SU-DHL-6 (cell line): ENCODE results near the gene HSP90AB1.

Source experiments
- H2AFZ ChIP-seq: fragments of 200-600 bp; sonication (generic); 2 replicates; pipeline ENCODE4 v1.6.1; 2014; ENCODE audit warnings: low read depth, mild to moderate bottlenecking, moderate library complexity, mixed read lengths, antibody characterized with exemption, low read length; ENCODE audit not compliant: severe bottlenecking
- H3F3A ChIP-seq: fragments of 200-600 bp; shearing (Covaris generic); 2 replicates; pipeline ENCODE4 v1.6.0; 2016; ENCODE audit warnings: antibody characterized with exemption, mild to moderate bottlenecking; ENCODE audit not compliant: insufficient read depth
- H3K27ac ChIP-seq: fragments of 200-600 bp; sonication (generic); 2 replicates; pipeline ENCODE4 v1.5.1; 2016; ENCODE audit warnings: low read depth, mild to moderate bottlenecking, low read length, moderate library complexity, mixed read lengths
- H3K27me3 ChIP-seq: fragments of 200-600 bp; sonication (generic), shearing (Covaris generic); 2 replicates; pipeline ENCODE4 v1.6.0; 2014; ENCODE audit warnings: mild to moderate bottlenecking, low read length
- H3K36me3 ChIP-seq: fragments of 200-600 bp; sonication (generic); 2 replicates; pipeline ENCODE4 v1.6.1; 2014; ENCODE audit warnings: mild to moderate bottlenecking, low read length, mixed read lengths
- H3K4me2 ChIP-seq: fragments of 300-600, 200-600 bp; shearing (Covaris generic), sonication (generic); 2 replicates; pipeline ENCODE4 v1.6.0; 2014; ENCODE audit warnings: low read length, low read depth, mild to moderate bottlenecking; ENCODE audit not compliant: poor library complexity, severe bottlenecking
- H3K4me3 ChIP-seq: fragments of 200-600 bp; sonication (generic); 2 replicates; pipeline ENCODE4 v1.5.1; 2014; ENCODE audit warnings: antibody characterized with exemption, low read length, mild to moderate bottlenecking, mixed read lengths; ENCODE audit not compliant: insufficient read depth, poor library complexity, severe bottlenecking
- H3K79me2 ChIP-seq: fragments of 200-600 bp; sonication (generic); 2 replicates; pipeline ENCODE4 v1.6.1; 2014; ENCODE audit warnings: mild to moderate bottlenecking, low read length, moderate library complexity; ENCODE audit not compliant: insufficient read depth
- H3K9ac ChIP-seq: fragments of 200-600 bp; sonication (generic); 2 replicates; pipeline ENCODE4 v1.7.0; 2014; ENCODE audit warnings: mild to moderate bottlenecking, low read length
- H3K9me2 ChIP-seq: fragments of 200-600 bp; sonication (generic); replicated peaks from 2 replicates; pipeline ENCODE4 v1.6.1; 2014; ENCODE audit warnings: low read length; ENCODE audit not compliant: insufficient read depth
- H3K9me3 ChIP-seq: fragments of 200-600 bp; sonication (generic); 2 replicates; pipeline ENCODE4 v1.6.1; 2014; ENCODE audit warnings: low read length, mixed read lengths; ENCODE audit not compliant: insufficient read depth
- H4K20me1 ChIP-seq: fragments of 200-600 bp; sonication (generic); 2 replicates; pipeline ENCODE4 v1.6.1; 2014; ENCODE audit warnings: low read depth, mild to moderate bottlenecking, antibody characterized with exemption, low read length, moderate library complexity, mixed read lengths
- CTCF ChIP-seq: fragments of 200-600 bp; sonication (generic); IDR thresholded peaks from one replicate; pipeline ENCODE4 v1.5.1; 2017; ENCODE audit warnings: antibody characterized with exemption, mild to moderate bottlenecking, low read length, moderate library complexity; ENCODE audit not compliant: insufficient read depth, poor library complexity, severe bottlenecking
- EZH2phosphoT487 ChIP-seq: fragments of 200-600 bp; sonication (generic), shearing (Covaris generic); conservative IDR thresholded peaks from 2 replicates; pipeline ENCODE4 v1.6.1; 2018; ENCODE audit warnings: mild to moderate bottlenecking, antibody characterized with exemption, low read length, moderate library complexity, mixed read lengths

Gene HSP90AB1

GRCh38 chr6:44202972-44203750, 43.7 kb upstream of the HSP90AB1 start:
- no peak overlapping the region for H2AFZ ChIP-seq

GRCh38 chr6:44203955-44204354, 42.9 kb upstream of the HSP90AB1 start:
- H3K9me3 ChIP-seq: no peaks in the 10 kb centered on the region
- H2AFZ ChIP-seq: no peak overlapping the region
- H3K9ac ChIP-seq: no peak overlapping the region
- H3K27ac ChIP-seq: no peak overlapping the region
- H3K4me3 ChIP-seq: no peak overlapping the region
- H3K4me2 ChIP-seq: no peak overlapping the region
- no peaks in the 10 kb centered on the region for H3K9me2 ChIP-seq
- no peak for TF ChIP-seq EZH2phosphoT487
- TF ChIP-seq CTCF: no peak
- H3K79me2 ChIP-seq: no peaks in the 10 kb centered on the region
- no peaks in the 10 kb centered on the region for H3K36me3 ChIP-seq
- H3F3A ChIP-seq: no peaks in the 10 kb centered on the region
- H4K20me1 ChIP-seq: no peaks in the 10 kb centered on the region
- H3K27me3 ChIP-seq: no peaks in the 10 kb centered on the region

More at GRCh38 chr6:44202972-44203750, 43.7 kb upstream of the HSP90AB1 start:
- H3K4me2 ChIP-seq: no peak overlapping the region
- no peaks in the 10 kb centered on the region for H3F3A ChIP-seq
- H3K9me3 ChIP-seq: no peaks in the 10 kb centered on the region
- H3K9me2 ChIP-seq: no peaks in the 10 kb centered on the region
- no peaks in the 10 kb centered on the region for H3K79me2 ChIP-seq
- H3K4me3 ChIP-seq: no peak overlapping the region
- H3K27ac ChIP-seq: no peak overlapping the region
- no peaks in the 10 kb centered on the region for H4K20me1 ChIP-seq
- TF ChIP-seq CTCF (no peak), EZH2phosphoT487 (no peak)
- H3K27me3 ChIP-seq: no peaks in the 10 kb centered on the region
- no peaks in the 10 kb centered on the region for H3K36me3 ChIP-seq
- no peak overlapping the region for H3K9ac ChIP-seq

GRCh38 chr6:44207966-44208365, 38.9 kb upstream of the HSP90AB1 start:
- Histone ChIP-seq H3K9me2 (no peaks in the 10 kb centered on the region), H3F3A (no peaks in the 10 kb centered on the region), H3K9ac (no peak overlapping the region), H3K9me3 (no peaks in the 10 kb centered on the region), H3K36me3 (no peaks in the 10 kb centered on the region), H3K4me2 (no peak overlapping the region), H4K20me1 (no peaks in the 10 kb centered on the region), H3K79me2 (no peaks in the 10 kb centered on the region), H3K4me3 (no peak overlapping the region), H3K27me3 (no peaks in the 10 kb centered on the region), H3K27ac (no peak overlapping the region), H2AFZ (no peak overlapping the region)
- TF ChIP-seq CTCF: no peak
- no peak for TF ChIP-seq EZH2phosphoT487
